ENCODE measurements around the gene RASA3.

DNA sequence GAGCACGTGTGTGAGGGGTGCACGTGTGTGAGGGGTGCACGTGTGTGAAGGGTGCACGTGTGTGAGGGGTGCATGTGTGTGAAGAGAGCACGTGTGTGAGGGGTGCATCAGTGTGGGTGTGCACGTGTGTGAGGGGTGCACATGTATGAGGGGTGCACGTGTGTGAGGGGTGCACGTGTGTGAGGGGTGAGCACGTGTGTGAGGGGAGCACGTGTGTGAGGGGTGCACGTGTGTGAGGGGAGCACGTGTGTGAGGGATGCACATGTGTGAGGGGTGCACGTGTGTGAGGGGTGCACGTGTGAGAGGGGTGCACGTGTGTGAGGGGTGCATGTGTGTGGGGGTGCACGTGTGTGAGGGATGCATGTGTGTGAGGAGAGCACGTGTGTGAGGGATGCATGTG, 15.7 kb downstream of the RASA3 start:
- no peak for TF ChIP-seq EZH2 (IDR thresholded peaks at IDR 0.05; ENCODE audit: borderline replicate concordance, control insufficient read depth, low read depth, low read length)
- TF ChIP-seq ZNF384 (IDR thresholded peaks at IDR 0.05; ENCODE audit: borderline replicate concordance, low read depth, low read length), result no peak

Measured in GM12878 (cell line).